SJCRH30 (cell line): ENCODE measurements around the gene SSH2. TPM values are rescaled to one million over a fixed set of nuclear protein-coding genes. Genes with fewer than 3 reads are reported as not detected.
A peak's percentile ranks its signal among the peaks of the same experiment; 100 is the strongest.

Source experiments
- DNase-seq, 2 experiments: peaks; one replicate each; pipeline ENCODE4 v3.0.0-alpha.2; 2015 to 2020
- H3K27ac ChIP-seq: fragments of 250-450 bp; sonication (Bioruptor Pico); 2 replicates; pipeline ENCODE4 v1.5.1; 2020; ENCODE audit warnings: mild to moderate bottlenecking, moderate library complexity
- H3K27me3 ChIP-seq: fragments of 250-450 bp; sonication (Bioruptor Pico); 2 replicates; pipeline ENCODE4 v1.5.1; 2020; ENCODE audit warnings: mild to moderate bottlenecking, moderate library complexity
- H3K36me3 ChIP-seq: fragments of 250-450 bp; sonication (Bioruptor Pico); 2 replicates; pipeline ENCODE4 v1.5.1; 2020; ENCODE audit warnings: mild to moderate bottlenecking, moderate library complexity
- H3K4me1 ChIP-seq: fragments of 250-450 bp; sonication (Bioruptor Pico); 2 replicates; pipeline ENCODE4 v1.5.1; 2020; ENCODE audit warnings: mild to moderate bottlenecking, moderate library complexity
- H3K4me3 ChIP-seq: fragments of 250-450 bp; sonication (Bioruptor Pico); 2 replicates; pipeline ENCODE4 v1.5.1; 2020; ENCODE audit warnings: mild to moderate bottlenecking, moderate library complexity
- H3K9me3 ChIP-seq: fragments of 250-450 bp; sonication (Bioruptor Pico); replicated peaks from 2 replicates; pipeline ENCODE4 v1.5.1; 2020; ENCODE audit warnings: mild to moderate bottlenecking, moderate library complexity
- total RNA-seq: library from RNA; depleted of rRNA; stranded (reverse); fragments of >200 nt; shearing (Covaris generic); gene quantifications from 2 replicates; pipeline ENCODE4 v1.2.3, GENCODE V29; 2014; rRNA removed

Gene SSH2
- total RNA-seq, 1 experiment from 2014 or later = 34.8 TPM

DNA sequence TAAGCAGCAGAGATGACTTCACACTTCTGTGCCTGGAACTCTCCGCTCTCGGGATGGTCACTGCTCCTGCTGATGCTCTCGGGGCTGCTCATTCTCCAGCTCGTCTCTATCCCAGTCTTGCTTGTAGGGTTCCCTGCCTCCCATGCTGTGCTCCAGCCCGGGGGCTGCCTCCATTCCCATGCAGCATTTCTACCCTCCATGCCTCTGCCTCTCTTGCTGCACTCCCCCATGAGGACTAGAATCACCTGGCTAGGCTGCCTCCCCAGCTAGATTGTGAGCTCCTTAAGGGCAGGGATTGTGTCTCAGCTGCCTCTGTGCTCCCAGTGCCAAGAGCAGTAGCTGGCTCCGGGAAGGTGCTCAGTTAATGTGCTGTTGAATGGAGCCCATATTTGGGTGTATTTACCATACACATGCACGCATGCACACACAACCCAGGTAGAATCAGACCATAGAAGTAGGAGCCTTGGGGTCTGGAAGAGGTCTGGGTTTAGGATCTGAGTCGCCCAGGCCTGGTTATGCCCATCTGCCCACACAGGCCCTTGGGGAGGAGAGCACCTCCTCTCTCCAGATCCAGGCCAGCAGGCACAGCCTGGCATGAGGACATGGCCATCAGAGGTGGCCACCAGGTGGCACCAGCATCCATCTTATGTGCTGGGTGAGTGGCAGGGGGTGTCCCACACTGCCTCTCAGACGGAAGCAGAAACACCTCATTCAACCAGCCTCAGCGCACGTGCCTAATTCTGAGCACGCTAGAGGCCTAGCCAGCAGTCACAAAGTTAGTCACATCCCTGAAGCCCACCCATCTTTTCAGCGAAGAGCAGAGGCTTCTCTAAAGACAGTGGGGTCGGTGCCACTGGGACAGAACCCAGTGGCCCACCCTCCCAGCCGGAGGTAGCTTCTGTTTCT lies 349.9 kb downstream of the SSH2 start:
- H3K36me3 ChIP-seq = peaks cover 15% of the 10 kb centered on the region; the same call in 1 of the 2 replicates
- DNase-seq = peak; percentile 77 to 86
- no peaks in the 10 kb centered on the region for H3K27me3 ChIP-seq
- no peaks in the 10 kb centered on the region for H3K9me3 ChIP-seq
- H3K4me1 ChIP-seq = peaks cover 8% of the 10 kb centered on the region
- no peak overlapping the region for H3K4me3 ChIP-seq
- H3K27ac ChIP-seq = no peak overlapping the region

GRCh38 chr17:29578626-29579485 lies 351.2 kb downstream of the SSH2 start:
- no peak for DNase-seq
- no peaks in the 10 kb centered on the region for H3K9me3 ChIP-seq
- no peaks in the 10 kb centered on the region for H3K4me1 ChIP-seq
- no peaks in the 10 kb centered on the region for H3K27me3 ChIP-seq
- peaks cover 21% of the 10 kb centered on the region for H3K36me3 ChIP-seq
- H3K27ac ChIP-seq = no peak overlapping the region
- H3K4me3 ChIP-seq = no peak overlapping the region

DNA sequence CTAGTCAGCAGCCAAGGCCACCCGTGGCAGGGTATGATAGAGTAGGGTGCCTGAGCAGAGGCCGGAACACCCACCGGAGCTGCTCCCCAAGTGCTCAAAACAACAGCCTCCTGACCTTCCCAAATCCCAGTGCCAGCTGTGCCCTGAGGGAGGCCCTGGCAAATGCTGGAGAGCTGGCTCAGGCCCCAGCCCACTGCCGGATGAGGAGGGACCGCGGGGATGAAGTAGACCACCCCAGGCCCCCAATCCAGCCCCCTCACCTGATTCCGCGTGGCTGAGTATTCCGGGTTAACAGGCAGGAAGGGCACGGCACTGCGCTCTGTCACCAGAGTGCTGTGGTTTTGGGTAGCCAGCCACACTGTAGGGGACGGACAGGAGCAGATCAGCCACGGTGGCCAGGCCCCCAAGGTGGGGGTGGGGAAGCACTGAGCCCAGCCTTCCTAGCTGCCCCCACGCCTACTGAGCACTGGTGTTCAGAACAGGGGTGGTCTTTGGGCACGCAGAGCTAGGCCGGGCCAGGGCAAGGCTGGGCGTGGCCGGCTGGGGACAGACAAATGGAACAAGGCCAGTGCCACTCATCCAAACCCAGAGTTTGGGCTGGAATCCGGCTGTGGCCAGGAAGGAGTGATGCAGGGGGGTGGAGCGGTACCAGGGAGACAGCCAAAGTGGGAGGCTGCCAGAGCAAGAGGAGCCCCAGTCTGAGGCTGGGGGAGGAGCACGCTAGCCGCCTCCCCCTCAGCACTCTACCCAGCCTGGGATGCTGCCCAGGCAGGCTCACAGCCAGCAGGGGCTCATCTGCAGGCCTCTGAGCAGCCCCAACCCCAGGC lies 352.4 kb downstream of the SSH2 start:
- Histone ChIP-seq H3K4me3 (no peak overlapping the region), H3K36me3 (peaks cover 26% of the 10 kb centered on the region), H3K27me3 (no peaks in the 10 kb centered on the region), H3K9me3 (no peaks in the 10 kb centered on the region), H3K27ac (no peak overlapping the region), H3K4me1 (no peaks in the 10 kb centered on the region)
- no peak for DNase-seq

- Histone ChIP-seq H3K4me3 (no peak overlapping the region), H3K27ac (no peak overlapping the region), H3K4me1 (no peaks in the 10 kb centered on the region), H3K9me3 (no peaks in the 10 kb centered on the region), H3K36me3 (peaks cover 21% of the 10 kb centered on the region), H3K27me3 (no peaks in the 10 kb centered on the region)
- DNase-seq = no peak
Measured at GRCh38 chr17:29577001-29577370, 353.0 kb downstream of the SSH2 start.

GRCh38 chr17:29576214-29577000 lies 353.6 kb downstream of the SSH2 start:
- H3K27me3 ChIP-seq = no peaks in the 10 kb centered on the region
- H3K36me3 ChIP-seq = peaks cover 21% of the 10 kb centered on the region
- no peaks in the 10 kb centered on the region for H3K9me3 ChIP-seq
- no peak overlapping the region for H3K4me3 ChIP-seq
- H3K4me1 ChIP-seq = no peaks in the 10 kb centered on the region
- DNase-seq = no peak
- no peak overlapping the region for H3K27ac ChIP-seq

Other genes with a start within 250 kb of the SSH2 start
- 0.15 TPM in 1 of 2 replicates, not detected in the other for gene EFCAB5, start 11.4 kb upstream of the SSH2 start, total RNA-seq
- gene NSRP1, start 186.6 kb upstream of the SSH2 start, total RNA-seq = 21.1 and 27.3 TPM in 2 replicates